ENCODE results near the gene SULT4A1. TPM values are rescaled to one million over a fixed set of nuclear protein-coding genes. Genes with fewer than 3 reads are reported as not detected.

The SULT4A1 gene
- polyA plus RNA-seq, 3 donors: not detected

DNA sequence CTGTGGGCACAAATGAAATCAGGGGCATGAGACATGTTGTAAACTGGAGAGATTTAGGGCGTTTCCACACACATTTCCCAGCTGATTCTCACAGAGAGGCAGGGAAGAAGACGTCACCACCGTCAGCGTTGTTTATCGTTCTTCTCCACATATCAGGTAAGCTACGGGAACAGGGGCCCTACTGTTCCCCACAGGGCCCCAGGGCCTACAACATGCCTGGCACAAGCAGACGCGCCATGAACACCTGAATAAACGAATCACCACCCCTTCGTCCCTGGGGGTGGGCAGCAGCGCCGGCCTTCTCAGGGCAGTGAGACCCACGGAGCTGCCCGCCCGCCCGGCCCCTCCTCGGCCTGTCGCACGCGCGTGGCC, 50.5 kb downstream of the SULT4A1 start:
- H3K36me3 Mint-ChIP-seq: no peaks in the 10 kb centered on the region
- H3K9me3 Mint-ChIP-seq: no peaks in the 10 kb centered on the region
- Histone ChIP-seq H3K36me3 (replicated peaks in 1 of 2; ENCODE audit: control insufficient read depth in 1 of 2, insufficient read depth in 2 of 2, low read length in 2 of 2) (no peaks in the 10 kb centered on the region), H3K79me2 (ENCODE audit: insufficient read depth, low read length) (peaks cover 6% of the 10 kb centered on the region), H2AFZ (ENCODE audit: insufficient read depth, low read depth, low read length, poor library complexity, severe bottlenecking) (peak overlapping the region; percentile 100), H4K20me1 (ENCODE audit: insufficient read depth, low read length) (no peaks in the 10 kb centered on the region), H3K27me3 (ENCODE audit: control insufficient read depth in 2 of 2, insufficient read depth in 2 of 2, low read length in 2 of 2) (no peaks in the 10 kb centered on the region), H3K4me3 (replicated peaks in 1 of 3; ENCODE audit: low read depth in 2 of 3, low read length in 3 of 3) (peak overlapping the region; percentile 86 to 99 (median 89)), H3K9me3 (replicated peaks in 1 of 2; ENCODE audit: control insufficient read depth in 1 of 2, insufficient read depth in 1 of 2, low read length in 2 of 2) (no peaks in the 10 kb centered on the region), H3K9ac (ENCODE audit: insufficient read depth, low read length, poor library complexity, severe bottlenecking) (peak overlapping the region; percentile 77), H3K4me1 (ENCODE audit: control insufficient read depth in 1 of 2, insufficient read depth in 2 of 2, low read length in 2 of 2) (peaks cover 16 to 17% of the 10 kb centered on the region in 2 donors), H3K4me2 (replicated peaks; ENCODE audit: extremely low read depth, low read length, poor library complexity, severe bottlenecking) (peak overlapping the region; percentile 97), H3K27ac (ENCODE audit: low read depth in 1 of 2, low read length in 2 of 2) (peak overlapping the region in 1 of 2 donors; percentile 88)
- TF ChIP-seq, protein P1, sequence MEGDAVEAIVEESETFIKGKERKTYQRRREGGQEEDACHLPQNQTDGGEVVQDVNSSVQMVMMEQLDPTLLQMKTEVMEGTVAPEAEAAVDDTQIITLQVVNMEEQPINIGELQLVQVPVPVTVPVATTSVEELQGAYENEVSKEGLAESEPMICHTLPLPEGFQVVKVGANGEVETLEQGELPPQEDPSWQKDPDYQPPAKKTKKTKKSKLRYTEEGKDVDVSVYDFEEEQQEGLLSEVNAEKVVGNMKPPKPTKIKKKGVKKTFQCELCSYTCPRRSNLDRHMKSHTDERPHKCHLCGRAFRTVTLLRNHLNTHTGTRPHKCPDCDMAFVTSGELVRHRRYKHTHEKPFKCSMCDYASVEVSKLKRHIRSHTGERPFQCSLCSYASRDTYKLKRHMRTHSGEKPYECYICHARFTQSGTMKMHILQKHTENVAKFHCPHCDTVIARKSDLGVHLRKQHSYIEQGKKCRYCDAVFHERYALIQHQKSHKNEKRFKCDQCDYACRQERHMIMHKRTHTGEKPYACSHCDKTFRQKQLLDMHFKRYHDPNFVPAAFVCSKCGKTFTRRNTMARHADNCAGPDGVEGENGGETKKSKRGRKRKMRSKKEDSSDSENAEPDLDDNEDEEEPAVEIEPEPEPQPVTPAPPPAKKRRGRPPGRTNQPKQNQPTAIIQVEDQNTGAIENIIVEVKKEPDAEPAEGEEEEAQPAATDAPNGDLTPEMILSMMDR (IDR thresholded peaks at IDR 0.05): no peak
- peaks cover 0 to 4% (median 3%) of the 10 kb centered on the region in 3 donors for H3K27me3 Mint-ChIP-seq (ENCODE audit: low read depth in 3 of 3)
- peak in 1 of 3 donors; percentile 8 for DNase-seq
- H3K4me3 Mint-ChIP-seq: peak overlapping the region; percentile 90 to 92
- peaks cover 17% of the 10 kb centered on the region for H3K4me1 Mint-ChIP-seq
- 0% methylated on average over 16 of the region's 21 CpGs for WGBS (ENCODE audit: insufficient coverage)
- intact Hi-C loops (cut with micrococcal nuclease): no loop called here
- H3K27ac Mint-ChIP-seq: peak overlapping the region; percentile 47 to 93 (median 79)

- Mint-ChIP-seq H3K36me3 (no peaks in the 10 kb centered on the region), H3K4me3 (no peak overlapping the region), H3K27ac (no peak overlapping the region), H3K27me3 (ENCODE audit: low read depth in 3 of 3) (peaks cover 6 to 20% (median 16%) of the 10 kb centered on the region in 3 donors), H3K4me1 (no peaks in the 10 kb centered on the region), H3K9me3 (peaks cover 11 to 22% (median 16%) of the 10 kb centered on the region in 7 donors)
- no peak for DNase-seq
- intact Hi-C loops (cut with micrococcal nuclease): no loop called here
- Histone ChIP-seq H3K79me2 (ENCODE audit: insufficient read depth, low read length) (no peaks in the 10 kb centered on the region), H4K20me1 (ENCODE audit: insufficient read depth, low read length) (no peaks in the 10 kb centered on the region), H2AFZ (ENCODE audit: insufficient read depth, low read depth, low read length, poor library complexity, severe bottlenecking) (no peak overlapping the region), H3K4me2 (replicated peaks; ENCODE audit: extremely low read depth, low read length, poor library complexity, severe bottlenecking) (no peak overlapping the region), H3K9ac (ENCODE audit: insufficient read depth, low read length, poor library complexity, severe bottlenecking) (no peak overlapping the region), H3K4me3 (replicated peaks in 1 of 3; ENCODE audit: low read depth in 2 of 3, low read length in 3 of 3) (no peak overlapping the region), H3K27ac (ENCODE audit: low read depth in 1 of 2, low read length in 2 of 2) (no peak overlapping the region), H3K27me3 (ENCODE audit: control insufficient read depth in 2 of 2, insufficient read depth in 2 of 2, low read length in 2 of 2) (no peaks in the 10 kb centered on the region), H3K36me3 (replicated peaks in 1 of 2; ENCODE audit: control insufficient read depth in 1 of 2, insufficient read depth in 2 of 2, low read length in 2 of 2) (no peaks in the 10 kb centered on the region), H3K9me3 (replicated peaks in 1 of 2; ENCODE audit: control insufficient read depth in 1 of 2, insufficient read depth in 1 of 2, low read length in 2 of 2) (peaks cover 0 to 21% of the 10 kb centered on the region in 2 donors), H3K4me1 (ENCODE audit: control insufficient read depth in 1 of 2, insufficient read depth in 2 of 2, low read length in 2 of 2) (no peaks in the 10 kb centered on the region)
- TF ChIP-seq, protein P1 (IDR thresholded peaks at IDR 0.05): no peak
- 69% methylated on average over 2 of the region's 5 CpGs for WGBS (ENCODE audit: insufficient coverage)
Observed at GRCh38 chr22:43802897-43803495, 59.3 kb downstream of the SULT4A1 start.
